Naive thymus-derived CD4-positive, alpha-beta T cell (primary cell): ENCODE measurements around the gene LIN54. TPM values are rescaled to one million over a fixed set of nuclear protein-coding genes. Genes with fewer than 3 reads are reported as not detected.

ENCODE experiments used
- ATAC-seq: fragments of 150-1000 bp; cut with Tn5 transposase; 2 replicates; pipeline ENCODE4 v1.10.0; 2021; ENCODE audit warnings: mild to moderate bottlenecking, moderate library complexity
- CTCF ChIA-PET: fragments of 350-600 bp; sonication (Branson Sonifier 250); formaldehyde crosslinking; loops from one replicate; lab custom pipeline; 2021; ENCODE audit warnings: antibody characterized with exemption; lab: Charles Lee
- POLR2A ChIA-PET: fragments of 350-600 bp; sonication (Branson Sonifier 250); formaldehyde crosslinking; loops from one replicate; lab custom pipeline; 2021; ENCODE audit warnings: antibody characterized with exemption, inconsistent platforms; lab: Charles Lee
- DNase-seq, 9 donors: peaks; one replicate each; pipeline versions ENCODE4 v3.0.0 to v3.0.0-alpha.2; 2020 to 2022; ENCODE audit warnings: mixed read lengths in 1 of 9
- H3K27ac ChIP-seq: one replicate; pipeline ENCODE4 v1.7.0; 2013; ENCODE audit warnings: mild to moderate bottlenecking, low read depth, low read length, moderate library complexity
- H3K27me3 ChIP-seq, 2 donors: one replicate each; pipeline ENCODE4 v1.7.0; 2013; ENCODE audit warnings: low read length in 2 of 2, mild to moderate bottlenecking in 2 of 2, moderate library complexity in 2 of 2; ENCODE audit not compliant: control insufficient read depth in 2 of 2, insufficient read depth in 2 of 2
- H3K36me3 ChIP-seq, 3 experiments: 1 replicate in 2 of 3; 2 replicates in 1 of 3; pipeline ENCODE4 v1.7.0; 2013; ENCODE audit warnings: low read length in 3 of 3, mild to moderate bottlenecking in 3 of 3, moderate library complexity in 1 of 3; ENCODE audit not compliant: insufficient read depth in 3 of 3, control insufficient read depth in 2 of 3
- H3K4me1 ChIP-seq, 2 donors: one replicate each; pipeline ENCODE4 v1.7.0; 2013; ENCODE audit warnings: low read length in 2 of 2, mild to moderate bottlenecking in 2 of 2, moderate library complexity in 1 of 2; ENCODE audit not compliant: control insufficient read depth in 2 of 2, insufficient read depth in 2 of 2
- H3K4me3 ChIP-seq: 2 replicates; pipeline ENCODE4 v1.7.0; 2013; ENCODE audit warnings: mild to moderate bottlenecking, low read length
- H3K9me3 ChIP-seq, 3 experiments: 1 replicate in 2 of 3; 2 replicates in 1 of 3; pipeline ENCODE4 v1.7.0; 2013; ENCODE audit warnings: low read length in 3 of 3; ENCODE audit not compliant: control insufficient read depth in 2 of 3
- H3K27ac Mint-ChIP-seq, 9 donors: one replicate each; pipeline ENCODE4 v1.8.0; 2020 to 2022; ENCODE audit warnings: mixed read lengths in 9 of 9, mild to moderate bottlenecking in 8 of 9, moderate library complexity in 5 of 9, inconsistent platforms in 2 of 9
- H3K27me3 Mint-ChIP-seq, 5 donors: one replicate each; pipeline ENCODE4 v1.8.0; 2021 to 2022; ENCODE audit warnings: mixed read lengths in 5 of 5, mild to moderate bottlenecking in 1 of 5
- H3K36me3 Mint-ChIP-seq, 5 donors: one replicate each; pipeline ENCODE4 v1.8.0; 2020 to 2022; ENCODE audit warnings: mixed read lengths in 5 of 5, mild to moderate bottlenecking in 3 of 5, inconsistent platforms in 1 of 5
- H3K4me1 Mint-ChIP-seq, 7 donors: one replicate each; pipeline ENCODE4 v1.8.0; 2020 to 2022; ENCODE audit warnings: mixed read lengths in 7 of 7, mild to moderate bottlenecking in 3 of 7, inconsistent platforms in 1 of 7
- H3K4me3 Mint-ChIP-seq, 10 donors: one replicate each; pipeline ENCODE4 v1.8.0; 2020 to 2022; ENCODE audit warnings: mild to moderate bottlenecking in 10 of 10, mixed read lengths in 10 of 10, moderate library complexity in 6 of 10, inconsistent platforms in 2 of 10
- H3K9me3 Mint-ChIP-seq, 11 donors: one replicate each; pipeline ENCODE4 v1.8.0; 2020 to 2022; ENCODE audit warnings: mixed read lengths in 11 of 11, mild to moderate bottlenecking in 4 of 11, inconsistent platforms in 1 of 11, moderate library complexity in 1 of 11
- intact Hi-C, 2 donors: fragments of 100-400 bp; cut with micrococcal nuclease; formaldehyde crosslinking; loops; one replicate each; pipeline ENCODE4 v1.15.1; 2023
- polyA plus RNA-seq, 2 donors: library from polyadenylated mRNA; unstranded; fragments of 300-500 nt; fragmentation: Illumina TruSeq; gene quantifications; one replicate each; pipeline ENCODE4 v1.2.3, GENCODE V29; 2021
- total RNA-seq, 6 experiments: library from RNA in 5 of 6; stranded (reverse) in 5 of 6; gene quantifications; 1 replicate in 5 of 6; 2 replicates in 1 of 6; pipeline ENCODE4 v1.2.3 and lab custom pipeline; 2021 to 2026

Gene LIN54
- total and polyA plus RNA-seq, 7 experiments from 2014 or later: 11.0 to 30.7 (median 16.6) TPM

GRCh38 chr4:82947498-82947897 lies 63.1 kb downstream of the LIN54 start:
- CTCF ChIA-PET: no interaction called here
- peaks cover 0 to 8% (median 3%) of the 10 kb centered on the region in 7 donors for H3K4me1 Mint-ChIP-seq
- Histone ChIP-seq H3K36me3 (peaks cover 0 to 7% (median 0%) of the 10 kb centered on the region in 3 experiments), H3K4me3 (no peak overlapping the region), H3K27me3 (no peaks in the 10 kb centered on the region), H3K9me3 (no peaks in the 10 kb centered on the region), H3K27ac (no peak overlapping the region), H3K4me1 (no peaks in the 10 kb centered on the region)
- H3K27ac Mint-ChIP-seq: no peak overlapping the region
- no peak for ATAC-seq
- intact Hi-C loops: no loop called here
- H3K9me3 Mint-ChIP-seq: peaks cover 0 to 1% (median 0%) of the 10 kb centered on the region in 11 donors
- H3K36me3 Mint-ChIP-seq: peaks cover 0 to 26% (median 11%) of the 10 kb centered on the region in 5 donors
- H3K27me3 Mint-ChIP-seq: no peaks in the 10 kb centered on the region
- H3K4me3 Mint-ChIP-seq: no peak overlapping the region
- DNase-seq: no peak
- POLR2A ChIA-PET: no interaction called here

- DNase-seq: no peak
- Histone ChIP-seq H3K9me3 (no peaks in the 10 kb centered on the region), H3K36me3 (peaks cover 7 to 51% (median 20%) of the 10 kb centered on the region in 3 experiments), H3K27me3 (no peaks in the 10 kb centered on the region), H3K27ac (no peak overlapping the region), H3K4me1 (no peaks in the 10 kb centered on the region), H3K4me3 (no peak overlapping the region)
- peak overlapping the region in 1 of 9 donors; percentile 10 for H3K27ac Mint-ChIP-seq
- H3K27me3 Mint-ChIP-seq: no peaks in the 10 kb centered on the region
- peaks cover 15 to 67% (median 31%) of the 10 kb centered on the region in 5 donors for H3K36me3 Mint-ChIP-seq
- POLR2A ChIA-PET: no interaction called here
- ATAC-seq: no peak
- CTCF ChIA-PET: no interaction called here
- no peaks in the 10 kb centered on the region for H3K9me3 Mint-ChIP-seq
- H3K4me1 Mint-ChIP-seq: peaks cover 0 to 7% (median 2%) of the 10 kb centered on the region in 7 donors
- intact Hi-C loops: no loop called here
- no peak overlapping the region for H3K4me3 Mint-ChIP-seq
These were observed 71.2 kb downstream of the LIN54 start for GRCh38 chr4:82939414-82939813.

GRCh38 chr4:82934441-82934840 lies 76.2 kb downstream of the LIN54 start:
- Histone ChIP-seq H3K27me3 (no peaks in the 10 kb centered on the region), H3K36me3 (peaks cover 6 to 55% (median 17%) of the 10 kb centered on the region in 3 experiments), H3K27ac (no peak overlapping the region), H3K4me1 (no peaks in the 10 kb centered on the region), H3K4me3 (no peak overlapping the region), H3K9me3 (no peaks in the 10 kb centered on the region)
- POLR2A ChIA-PET: no interaction called here
- no peaks in the 10 kb centered on the region for H3K27me3 Mint-ChIP-seq
- H3K36me3 Mint-ChIP-seq: peaks cover 8 to 62% (median 28%) of the 10 kb centered on the region in 5 donors
- H3K4me3 Mint-ChIP-seq: no peak overlapping the region
- DNase-seq: no peak
- intact Hi-C loops: no loop called here
- H3K9me3 Mint-ChIP-seq: peaks cover 0 to 3% (median 0%) of the 10 kb centered on the region in 11 donors
- CTCF ChIA-PET: no interaction called here
- no peak for ATAC-seq
- H3K4me1 Mint-ChIP-seq: no peaks in the 10 kb centered on the region
- no peak overlapping the region for H3K27ac Mint-ChIP-seq

- Mint-ChIP-seq H3K27ac (no peak overlapping the region), H3K9me3 (peaks cover 0 to 3% (median 0%) of the 10 kb centered on the region in 11 donors), H3K4me1 (no peaks in the 10 kb centered on the region), H3K4me3 (no peak overlapping the region), H3K27me3 (no peaks in the 10 kb centered on the region), H3K36me3 (peaks cover 8 to 51% (median 32%) of the 10 kb centered on the region in 5 donors)
- POLR2A ChIA-PET: no interaction called here
- Histone ChIP-seq H3K36me3 (peaks cover 0 to 35% (median 1%) of the 10 kb centered on the region in 3 experiments), H3K4me3 (no peak overlapping the region), H3K27me3 (no peaks in the 10 kb centered on the region), H3K27ac (no peak overlapping the region), H3K9me3 (no peaks in the 10 kb centered on the region), H3K4me1 (no peaks in the 10 kb centered on the region)
- DNase-seq (no peak), ATAC-seq (no peak)
- CTCF ChIA-PET: no interaction called here
- intact Hi-C loops: no loop called here
These were observed 79.5 kb downstream of the LIN54 start for GRCh38 chr4:82930848-82931755.

- no peaks in the 10 kb centered on the region for H3K27me3 Mint-ChIP-seq
- H3K36me3 ChIP-seq: peaks cover 0 to 6% (median 0%) of the 10 kb centered on the region in 3 experiments
- H3K4me3 Mint-ChIP-seq: no peak overlapping the region
- no peak overlapping the region for H3K27ac ChIP-seq
- no peaks in the 10 kb centered on the region for H3K4me1 Mint-ChIP-seq
- H3K9me3 Mint-ChIP-seq: no peaks in the 10 kb centered on the region
- CTCF ChIA-PET: interaction anchor here (1.1 kb wide), 1 partner anchor 69 kb away, joined by 6 read pairs; no protein-coding TSS in a partner anchor
- peak overlapping the region in 1 of 9 donors; percentile 45 for H3K27ac Mint-ChIP-seq
- intact Hi-C loops: no loop called here
- DNase-seq (no peak), ATAC-seq (no peak)
- H3K4me1 ChIP-seq: no peaks in the 10 kb centered on the region
- no peak overlapping the region for H3K4me3 ChIP-seq
- H3K9me3 ChIP-seq: no peaks in the 10 kb centered on the region
- peaks cover 0 to 10% (median 4%) of the 10 kb centered on the region in 5 donors for H3K36me3 Mint-ChIP-seq
- H3K27me3 ChIP-seq: no peaks in the 10 kb centered on the region
- POLR2A ChIA-PET: no interaction called here
These were observed 88.8 kb downstream of the LIN54 start for GRCh38 chr4:82921795-82922194.

- POLR2A ChIA-PET: no interaction called here
- no peaks in the 10 kb centered on the region for H3K9me3 ChIP-seq
- H3K27ac ChIP-seq: no peak overlapping the region
- H3K27ac Mint-ChIP-seq: no peak overlapping the region
- H3K9me3 Mint-ChIP-seq: no peaks in the 10 kb centered on the region
- CTCF ChIA-PET: interaction anchor here (0.6 kb wide), 1 partner anchor 1079 kb away, joined by 4 read pairs; no protein-coding TSS in a partner anchor
- no peaks in the 10 kb centered on the region for H3K4me1 Mint-ChIP-seq
- peaks cover 0 to 9% (median 0%) of the 10 kb centered on the region in 3 experiments for H3K36me3 ChIP-seq
- ATAC-seq (no peak), DNase-seq (no peak)
- intact Hi-C loops: no loop called here
- H3K36me3 Mint-ChIP-seq: peaks cover 0 to 18% (median 6%) of the 10 kb centered on the region in 5 donors
- H3K4me1 ChIP-seq: no peaks in the 10 kb centered on the region
- no peaks in the 10 kb centered on the region for H3K27me3 Mint-ChIP-seq
- no peak overlapping the region for H3K4me3 ChIP-seq
- H3K4me3 Mint-ChIP-seq: no peak overlapping the region
- H3K27me3 ChIP-seq: no peaks in the 10 kb centered on the region
These were observed 91.2 kb downstream of the LIN54 start for GRCh38 chr4:82919386-82919785.
